Measurements from ENCODE around the gene ACVR1. TPM values are rescaled to one million over a fixed set of nuclear protein-coding genes. Genes with fewer than 3 reads are reported as not detected.
A peak's percentile ranks its signal among the peaks of the same experiment; 100 is the strongest.

ACVR1 gene
- total and polyA plus RNA-seq, 2 of the 13 experiments (the other 11 are each of a cell fraction or from before 2014, with no cell fraction given) = 2.3 to 5.4 TPM

DNA sequence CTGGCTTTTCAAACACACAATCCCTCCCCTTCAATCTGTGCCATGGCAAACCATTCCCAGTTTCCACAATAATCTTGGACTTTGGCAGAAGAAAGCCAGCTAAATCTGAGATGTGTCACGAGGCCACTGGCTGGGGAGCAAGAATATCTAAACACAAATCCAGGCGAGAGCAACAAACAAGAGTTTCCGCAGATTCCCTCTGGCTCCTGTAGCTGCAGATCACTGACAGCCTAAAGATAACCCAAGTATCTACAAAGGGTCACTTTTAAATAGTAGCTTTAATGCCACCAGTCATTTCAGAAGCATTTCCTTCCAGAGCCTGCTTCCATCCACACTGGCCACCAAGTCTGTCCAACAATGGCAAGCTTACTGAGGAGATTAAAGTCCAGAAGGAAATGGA is 86.9 kb downstream of the ACVR1 start:
- Histone ChIP-seq H3K4me2 (ENCODE audit: low read depth, low read length) (no peak overlapping the region), H3K27me3 (ENCODE audit: control insufficient read depth in 1 of 2, insufficient read depth in 2 of 2, low read length in 2 of 2) (no peaks in the 10 kb centered on the region), H3K9me3 (ENCODE audit: low read length) (no peaks in the 10 kb centered on the region), H3K79me2 (ENCODE audit: insufficient read depth, low read length) (no peaks in the 10 kb centered on the region), H3K9ac (ENCODE audit: insufficient read depth, low read depth, low read length) (no peak overlapping the region), H3K4me3 (replicated peaks in 1 of 3; ENCODE audit: insufficient read depth in 1 of 3, low read depth in 2 of 3, low read length in 3 of 3) (no peak overlapping the region), H4K20me1 (ENCODE audit: insufficient read depth, low read length) (no peaks in the 10 kb centered on the region), H3K27ac (ENCODE audit: extremely low read length, insufficient read depth, low read length) (no peak overlapping the region), H3K36me3 (replicated peaks in 1 of 2; ENCODE audit: control insufficient read depth in 1 of 2, insufficient read depth in 2 of 2, low read length in 2 of 2) (no peaks in the 10 kb centered on the region; a peak in 1 of 5 replicates), H3K4me1 (ENCODE audit: insufficient read depth, low read length) (peaks cover 22% of the 10 kb centered on the region), H2AFZ (ENCODE audit: low read length) (no peak overlapping the region)
- BruUV-seq (replicated peaks) = no TSS peak
- TF ChIP-seq HNF4A (CRISPR knock-in tag; IDR thresholded peaks at IDR 0.05) (0 out of 2 replicates have a peak, but pooled peaks have one; percentile 24), NRL (CRISPR knock-in tag; IDR thresholded peaks at IDR 0.05; ENCODE audit: borderline replicate concordance) (no peak)
- in situ Hi-C loops (cut with HindIII; ENCODE audit: extremely low pct_ligation_motif_present, low pct_unique_long_range_greater_than_20kb) = no loop called here
- FAIRE-seq = no peak
- no peak for DNase-seq (ENCODE audit: low spot score)
- 97% methylated on average over 3 of the region's 3 CpGs for WGBS (ENCODE audit: low lambda C conversion rate)
- intact Hi-C loops (cut with micrococcal nuclease; ENCODE audit: unreplicated experiment) = no loop called here
- ChIA-PET POLR2A (no interaction called here), CTCF (ENCODE audit: low intra/inter-chr PET ratio, low total read pairs) (no interaction called here)
- ATAC-seq = no peak

- H3K4me2 ChIP-seq (ENCODE audit: low read depth, low read length) = no peak overlapping the region
- H3K27ac ChIP-seq (ENCODE audit: extremely low read length, insufficient read depth, low read length) = no peak overlapping the region
- no peak overlapping the region for H2AFZ ChIP-seq (ENCODE audit: low read length)
- TF ChIP-seq ZNF430 (CRISPR knock-in tag; IDR thresholded peaks at IDR 0.05) (no peak), HDAC1 (CRISPR knock-in tag; IDR thresholded peaks at IDR 0.05) (no peak), ZNF780A (CRISPR knock-in tag; IDR thresholded peaks at IDR 0.05) (no peak), ZNF619 (CRISPR knock-in tag; IDR thresholded peaks at IDR 0.05) (no peak), SOX5 (CRISPR knock-in tag; IDR thresholded peaks at IDR 0.05; ENCODE audit: borderline replicate concordance) (no peak), ZNF34 (CRISPR knock-in tag; IDR thresholded peaks at IDR 0.05; ENCODE audit: borderline replicate concordance) (no peak), ZFP36 (IDR thresholded peaks at IDR 0.05; ENCODE audit: borderline replicate concordance, low read depth, low read length, partially characterized antibody) (no peak), ZNF292 (CRISPR knock-in tag; IDR thresholded peaks at IDR 0.05; ENCODE audit: borderline replicate concordance, low read depth) (no peak)
- TF ChIP-seq, protein P1, sequence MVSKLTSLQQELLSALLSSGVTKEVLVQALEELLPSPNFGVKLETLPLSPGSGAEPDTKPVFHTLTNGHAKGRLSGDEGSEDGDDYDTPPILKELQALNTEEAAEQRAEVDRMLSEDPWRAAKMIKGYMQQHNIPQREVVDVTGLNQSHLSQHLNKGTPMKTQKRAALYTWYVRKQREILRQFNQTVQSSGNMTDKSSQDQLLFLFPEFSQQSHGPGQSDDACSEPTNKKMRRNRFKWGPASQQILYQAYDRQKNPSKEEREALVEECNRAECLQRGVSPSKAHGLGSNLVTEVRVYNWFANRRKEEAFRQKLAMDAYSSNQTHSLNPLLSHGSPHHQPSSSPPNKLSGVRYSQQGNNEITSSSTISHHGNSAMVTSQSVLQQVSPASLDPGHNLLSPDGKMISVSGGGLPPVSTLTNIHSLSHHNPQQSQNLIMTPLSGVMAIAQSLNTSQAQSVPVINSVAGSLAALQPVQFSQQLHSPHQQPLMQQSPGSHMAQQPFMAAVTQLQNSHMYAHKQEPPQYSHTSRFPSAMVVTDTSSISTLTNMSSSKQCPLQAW (CRISPR knock-in tag; IDR thresholded peaks at IDR 0.05) = no peak
- H4K20me1 ChIP-seq (ENCODE audit: insufficient read depth, low read length) = no peaks in the 10 kb centered on the region
- DNase-seq (ENCODE audit: low spot score) (no peak), ATAC-seq (no peak), FAIRE-seq (no peak)
- H3K27me3 ChIP-seq (ENCODE audit: control insufficient read depth in 1 of 2, insufficient read depth in 2 of 2, low read length in 2 of 2) = no peaks in the 10 kb centered on the region
- ChIA-PET CTCF (ENCODE audit: low intra/inter-chr PET ratio, low total read pairs) (no interaction called here), POLR2A (no interaction called here)
- peaks cover 33% of the 10 kb centered on the region for H3K4me1 ChIP-seq (ENCODE audit: insufficient read depth, low read length)
- no TSS peak for BruUV-seq (replicated peaks)
- WGBS (ENCODE audit: low lambda C conversion rate) = 95% methylated on average over 5 of the region's 5 CpGs
- no peak overlapping the region for H3K9ac ChIP-seq (ENCODE audit: insufficient read depth, low read depth, low read length)
- in situ Hi-C loops (cut with HindIII; ENCODE audit: extremely low pct_ligation_motif_present, low pct_unique_long_range_greater_than_20kb) (no loop called here), intact Hi-C loops (cut with micrococcal nuclease; ENCODE audit: unreplicated experiment) (no loop called here)
- no peaks in the 10 kb centered on the region for H3K9me3 ChIP-seq (ENCODE audit: low read length)
- H3K36me3 ChIP-seq (replicated peaks in 1 of 2; ENCODE audit: control insufficient read depth in 1 of 2, insufficient read depth in 2 of 2, low read length in 2 of 2) = no peaks in the 10 kb centered on the region; a peak in 1 of 5 replicates
- no peaks in the 10 kb centered on the region for H3K79me2 ChIP-seq (ENCODE audit: insufficient read depth, low read length)
- no peak overlapping the region for H3K4me3 ChIP-seq (replicated peaks in 1 of 3; ENCODE audit: insufficient read depth in 1 of 3, low read depth in 2 of 3, low read length in 3 of 3)
Measured at GRCh38 chr2:157788201-157788600, 87.9 kb downstream of the ACVR1 start.
